ENCODE measurements around the gene ALPP. TPM values are rescaled to one million over a fixed set of nuclear protein-coding genes. Genes with fewer than 3 reads are reported as not detected.
A peak's percentile ranks its signal among the peaks of the same experiment; 100 is the strongest.
"Not testable (repeated sequence)": the region's sequence is repeated elsewhere in the genome, so short reads cannot be mapped to it uniquely, and the experiment has no call there.

ALPP gene
- total RNA-seq, 2 experiments from 2014 or later: not detected

DNA sequence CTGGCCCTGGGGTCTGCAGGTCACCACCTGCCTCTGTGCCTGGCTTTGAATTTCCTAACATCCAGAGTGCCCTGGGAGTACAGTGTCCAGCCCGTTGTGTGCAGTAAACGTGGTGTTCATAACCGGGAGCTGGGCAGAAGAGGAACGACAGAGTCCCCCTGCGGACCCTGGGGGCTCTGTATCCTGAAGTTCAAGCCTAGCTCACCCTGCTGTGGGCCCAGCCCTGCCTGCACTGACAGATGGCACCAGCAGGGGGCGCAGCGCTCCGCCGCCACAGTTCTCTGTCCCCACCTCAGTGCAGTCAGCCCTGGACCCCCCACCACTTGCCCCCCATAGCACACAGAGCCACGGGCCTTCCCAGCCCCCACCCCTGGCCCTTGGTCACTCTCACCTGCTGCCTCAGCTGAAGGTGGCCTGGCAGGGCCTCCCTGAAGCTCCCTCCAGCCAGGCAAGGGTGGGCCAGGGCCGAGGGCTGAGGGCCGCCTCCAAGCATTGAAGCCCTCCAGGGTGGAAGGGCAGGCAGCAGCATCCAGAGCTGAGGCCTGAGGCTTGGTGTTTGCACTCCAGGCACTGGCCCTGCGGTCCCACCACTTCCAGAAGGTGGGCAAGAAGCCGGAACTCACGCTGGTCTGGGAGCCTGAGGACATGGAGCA, 43.2 kb upstream of the ALPP start:
- H3K9me2 ChIP-seq (ENCODE audit: insufficient read depth, low read length); H3K4me3 ChIP-seq (ENCODE audit: low read depth, low read length, poor library complexity, severe bottlenecking); H4K20me1 ChIP-seq (ENCODE audit: insufficient read depth, low read length); H3K4me2 ChIP-seq (ENCODE audit: low read length); H3K4me1 ChIP-seq (ENCODE audit: insufficient read depth, low read length, poor library complexity, severe bottlenecking); H3K9me3 ChIP-seq (ENCODE audit: low read length); H3K79me2 ChIP-seq (ENCODE audit: insufficient read depth, low read depth, low read length); intact Hi-C loops (cut with micrococcal nuclease; ENCODE audit: unreplicated experiment); H2AFZ ChIP-seq (ENCODE audit: low read length); H3K36me3 ChIP-seq (ENCODE audit: insufficient read depth, low read length); BruUV-seq (replicated peaks); H3K27ac ChIP-seq (ENCODE audit: low read depth, low read length, poor library complexity, severe bottlenecking); DNase-seq (ENCODE audit: low spot score): not testable (repeated sequence)
- CTCF ChIA-PET (ENCODE audit: unreplicated experiment): interaction anchor here (0.6 kb wide), 1 partner anchor 10 kb away, joined by 3 read pairs; no protein-coding TSS in a partner anchor
- TF ChIP-seq, protein P1, sequence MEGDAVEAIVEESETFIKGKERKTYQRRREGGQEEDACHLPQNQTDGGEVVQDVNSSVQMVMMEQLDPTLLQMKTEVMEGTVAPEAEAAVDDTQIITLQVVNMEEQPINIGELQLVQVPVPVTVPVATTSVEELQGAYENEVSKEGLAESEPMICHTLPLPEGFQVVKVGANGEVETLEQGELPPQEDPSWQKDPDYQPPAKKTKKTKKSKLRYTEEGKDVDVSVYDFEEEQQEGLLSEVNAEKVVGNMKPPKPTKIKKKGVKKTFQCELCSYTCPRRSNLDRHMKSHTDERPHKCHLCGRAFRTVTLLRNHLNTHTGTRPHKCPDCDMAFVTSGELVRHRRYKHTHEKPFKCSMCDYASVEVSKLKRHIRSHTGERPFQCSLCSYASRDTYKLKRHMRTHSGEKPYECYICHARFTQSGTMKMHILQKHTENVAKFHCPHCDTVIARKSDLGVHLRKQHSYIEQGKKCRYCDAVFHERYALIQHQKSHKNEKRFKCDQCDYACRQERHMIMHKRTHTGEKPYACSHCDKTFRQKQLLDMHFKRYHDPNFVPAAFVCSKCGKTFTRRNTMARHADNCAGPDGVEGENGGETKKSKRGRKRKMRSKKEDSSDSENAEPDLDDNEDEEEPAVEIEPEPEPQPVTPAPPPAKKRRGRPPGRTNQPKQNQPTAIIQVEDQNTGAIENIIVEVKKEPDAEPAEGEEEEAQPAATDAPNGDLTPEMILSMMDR (conservative IDR thresholded peaks at IDR 0.05; ENCODE audit: low read length): peak; percentile 73
- POLR2A ChIA-PET: interaction anchor here (0.6 kb wide), 1 partner anchor 883 kb away, joined by 3 read pairs; no protein-coding TSS in a partner anchor

DNA sequence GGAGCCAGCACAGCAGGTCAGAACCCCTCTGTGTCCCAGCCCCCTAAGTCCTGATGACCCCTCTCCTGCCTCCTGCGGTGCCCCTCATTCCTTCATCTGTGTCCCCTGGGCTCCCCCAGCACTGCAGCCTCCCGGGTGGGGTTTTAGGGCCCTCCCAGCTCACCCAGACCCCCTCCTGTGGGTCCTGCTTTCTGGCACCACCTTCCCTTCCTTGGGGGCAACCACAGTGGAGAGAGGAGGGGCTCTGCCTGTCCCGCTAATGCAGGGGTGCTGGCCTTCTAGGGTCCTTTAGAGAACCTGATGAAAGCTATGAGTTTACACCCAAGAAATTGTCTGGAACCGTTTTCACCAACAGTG, 42.7 kb upstream of the ALPP start:
- no peaks in the 10 kb centered on the region for H3K9me2 ChIP-seq (ENCODE audit: insufficient read depth, low read length)
- POLR2A ChIA-PET: interaction anchor here (0.6 kb wide), 1 partner anchor 883 kb away, joined by 3 read pairs; no protein-coding TSS in a partner anchor
- CTCF ChIA-PET (ENCODE audit: unreplicated experiment): interaction anchor here (0.6 kb wide), 1 partner anchor 10 kb away, joined by 3 read pairs; no protein-coding TSS in a partner anchor
- intact Hi-C loops (cut with micrococcal nuclease; ENCODE audit: unreplicated experiment): loop anchor here (2.0 kb wide), 1 partner anchor 105 kb away; no protein-coding TSS in a partner anchor
- no peak overlapping the region for H3K27ac ChIP-seq (ENCODE audit: low read depth, low read length, poor library complexity, severe bottlenecking)
- no peaks in the 10 kb centered on the region for H3K79me2 ChIP-seq (ENCODE audit: insufficient read depth, low read depth, low read length)
- no TSS peak for BruUV-seq (replicated peaks)
- no peak for DNase-seq (ENCODE audit: low spot score)
- no peaks in the 10 kb centered on the region for H3K4me1 ChIP-seq (ENCODE audit: insufficient read depth, low read length, poor library complexity, severe bottlenecking)
- no peak overlapping the region for H2AFZ ChIP-seq (ENCODE audit: low read length)
- H3K9me3 ChIP-seq (ENCODE audit: low read length): no peaks in the 10 kb centered on the region
- no peaks in the 10 kb centered on the region for H3K36me3 ChIP-seq (ENCODE audit: insufficient read depth, low read length)
- TF ChIP-seq EZH2phosphoT487 (IDR thresholded peaks at IDR 0.05; ENCODE audit: borderline replicate concordance, low read depth, low read length): no peak
- TF ChIP-seq, protein P1 (conservative IDR thresholded peaks at IDR 0.05; ENCODE audit: low read length): no peak
- H3K4me3 ChIP-seq (ENCODE audit: low read depth, low read length, poor library complexity, severe bottlenecking): no peak overlapping the region
- no peaks in the 10 kb centered on the region for H4K20me1 ChIP-seq (ENCODE audit: insufficient read depth, low read length)
- H3K4me2 ChIP-seq (ENCODE audit: low read length): no peak overlapping the region

DNA sequence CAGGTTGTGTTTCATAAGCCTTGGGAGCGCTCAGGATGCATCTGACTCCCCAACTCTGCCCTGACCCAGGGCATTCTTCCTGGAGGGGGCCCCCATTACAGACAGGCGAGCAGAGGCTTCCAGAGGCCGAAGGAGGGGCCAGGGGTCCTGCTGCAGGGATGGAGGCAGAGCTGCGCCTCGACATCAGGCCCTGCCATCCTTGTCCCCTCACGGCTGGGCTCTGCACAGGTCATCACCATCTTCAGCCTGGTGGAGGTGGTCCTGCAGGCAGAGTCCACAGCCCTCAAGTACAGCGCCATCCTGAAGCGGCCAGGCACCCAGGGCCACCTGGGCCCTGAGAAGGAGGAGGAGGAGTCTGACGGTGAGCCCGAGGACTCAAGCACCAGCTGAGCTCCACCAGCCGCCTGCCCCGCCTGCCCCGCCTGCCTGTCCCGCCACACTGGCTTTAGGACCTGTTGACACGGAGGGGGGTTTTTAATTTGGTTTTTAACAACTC, 42.3 kb upstream of the ALPP start:
- TF ChIP-seq, protein P1 (conservative IDR thresholded peaks at IDR 0.05; ENCODE audit: low read length): no peak
- TF ChIP-seq EZH2phosphoT487 (IDR thresholded peaks at IDR 0.05; ENCODE audit: borderline replicate concordance, low read depth, low read length): no peak
- Histone ChIP-seq H4K20me1 (ENCODE audit: insufficient read depth, low read length) (no peaks in the 10 kb centered on the region), H3K36me3 (ENCODE audit: insufficient read depth, low read length) (no peaks in the 10 kb centered on the region), H3K4me1 (ENCODE audit: insufficient read depth, low read length, poor library complexity, severe bottlenecking) (no peaks in the 10 kb centered on the region), H3K9me3 (ENCODE audit: low read length) (no peaks in the 10 kb centered on the region), H3K27ac (ENCODE audit: low read depth, low read length, poor library complexity, severe bottlenecking) (no peak overlapping the region), H3K9me2 (ENCODE audit: insufficient read depth, low read length) (no peaks in the 10 kb centered on the region), H3K4me3 (ENCODE audit: low read depth, low read length, poor library complexity, severe bottlenecking) (no peak overlapping the region), H3K79me2 (ENCODE audit: insufficient read depth, low read depth, low read length) (no peaks in the 10 kb centered on the region), H2AFZ (ENCODE audit: low read length) (no peak overlapping the region), H3K4me2 (ENCODE audit: low read length) (no peak overlapping the region)
- ChIA-PET POLR2A (no interaction called here), CTCF (ENCODE audit: unreplicated experiment) (no interaction called here)
- DNase-seq (ENCODE audit: low spot score): no peak
- BruUV-seq (replicated peaks): no TSS peak
- intact Hi-C loops (cut with micrococcal nuclease; ENCODE audit: unreplicated experiment): loop anchor here (2.0 kb wide), 1 partner anchor 105 kb away; no protein-coding TSS in a partner anchor
